ENCODE results near the gene RRP15. TPM values are rescaled to one million over a fixed set of nuclear protein-coding genes. Genes with fewer than 3 reads are reported as not detected.

Gene RRP15
- total RNA-seq (12.4 TPM), polyA plus RNA-seq (3.9 TPM)
- long read RNA-seq, donor 1, full-length matches to known transcripts = 2 of 2 reads
- long read RNA-seq, donor 1, partial matches to known transcripts = 0 of 2 reads
- long read RNA-seq, donor 1, other reads (novel, unspliced or antisense) = 0 of 2 reads
- long read RNA-seq, donor 2, full-length matches to known transcripts = 14 of 30 reads
- long read RNA-seq, donor 2, partial matches to known transcripts = 16 of 30 reads
- long read RNA-seq, donor 2, other reads (novel, unspliced or antisense) = 0 of 30 reads
- long read RNA-seq, donor 3, full-length matches to known transcripts = 6 of 20 reads
- long read RNA-seq, donor 3, partial matches to known transcripts = 14 of 20 reads
- long read RNA-seq, donor 3, other reads (novel, unspliced or antisense) = 0 of 20 reads
- long read RNA-seq, donor 4, full-length matches to known transcripts = 7 of 13 reads
- long read RNA-seq, donor 4, partial matches to known transcripts = 6 of 13 reads
- long read RNA-seq, donor 4, other reads (novel, unspliced or antisense) = 0 of 13 reads
- long read RNA-seq, donor 5, full-length matches to known transcripts = 20 of 35 reads
- long read RNA-seq, donor 5, partial matches to known transcripts = 15 of 35 reads
- long read RNA-seq, donor 5, other reads (novel, unspliced or antisense) = 0 of 35 reads
- long read RNA-seq, donor 6, full-length matches to known transcripts = 6 of 12 reads
- long read RNA-seq, donor 6, partial matches to known transcripts = 6 of 12 reads
- long read RNA-seq, donor 6, other reads (novel, unspliced or antisense) = 0 of 12 reads
- long read RNA-seq, donor 7, full-length matches to known transcripts = 12 of 12 reads
- long read RNA-seq, donor 7, partial matches to known transcripts = 0 of 12 reads
- long read RNA-seq, donor 7, other reads (novel, unspliced or antisense) = 0 of 12 reads
- long read RNA-seq, donor 8, full-length matches to known transcripts = 3 of 3 reads
- long read RNA-seq, donor 8, partial matches to known transcripts = 0 of 3 reads
- long read RNA-seq, donor 8, other reads (novel, unspliced or antisense) = 0 of 3 reads
- long read RNA-seq, donor 9, full-length matches to known transcripts = 3 of 3 reads
- long read RNA-seq, donor 9, partial matches to known transcripts = 0 of 3 reads
- long read RNA-seq, donor 9, other reads (novel, unspliced or antisense) = 0 of 3 reads
- long read RNA-seq, donor 10, full-length matches to known transcripts = 9 of 9 reads
- long read RNA-seq, donor 10, partial matches to known transcripts = 0 of 9 reads
- long read RNA-seq, donor 10, other reads (novel, unspliced or antisense) = 0 of 9 reads

- H3K4me1 ChIP-seq (ENCODE audit: control insufficient read depth in 2 of 2, insufficient read depth in 2 of 2, low read length in 2 of 2) = peaks cover 6 to 9% of the 10 kb centered on the region in 2 donors
- peak within 1 kb of the TSS; percentile 72 to 78 for H3K4me3 ChIP-seq (ENCODE audit: low read length in 2 of 2)
- H3K9me3 ChIP-seq (ENCODE audit: control insufficient read depth in 2 of 2, insufficient read depth in 1 of 2, low read length in 1 of 2) = no peaks in the 10 kb centered on the region
- DNase-seq (ENCODE audit: low read depth in 6 of 9, low spot score in 9 of 9) = peak; percentile 73 to 92 (median 84)
- no peaks in the 10 kb centered on the region for H3K27me3 ChIP-seq (ENCODE audit: control insufficient read depth in 2 of 2, insufficient read depth in 1 of 2, low read length in 1 of 2)
- peak within 1 kb of the TSS; percentile 72 to 84 for H3K27ac ChIP-seq (ENCODE audit: low read depth in 1 of 2, low read length in 1 of 2)
- no peaks in the 10 kb centered on the region for H3K36me3 ChIP-seq (ENCODE audit: control insufficient read depth in 2 of 2, insufficient read depth in 2 of 2, low read length in 1 of 2)
- WGBS = under 1% methylated on average over 45 of the region's 45 CpGs
Observed at GRCh38 chr1:218284917-218285635, at the start of gene RRP15. RRP15 (plus strand) TSS chr1:218285293; CDS start chr1:218285317, 24 bp downstream.

GRCh38 chr1:218242171-218242570 lies 42.9 kb upstream of the RRP15 start:
- WGBS = 87% methylated on average over 3 of the region's 3 CpGs
- Histone ChIP-seq H3K4me1 (ENCODE audit: control insufficient read depth in 2 of 2, insufficient read depth in 2 of 2, low read length in 2 of 2) (no peaks in the 10 kb centered on the region), H3K27ac (ENCODE audit: low read depth in 1 of 2, low read length in 1 of 2) (no peak overlapping the region), H3K27me3 (ENCODE audit: control insufficient read depth in 2 of 2, insufficient read depth in 1 of 2, low read length in 1 of 2) (no peaks in the 10 kb centered on the region), H3K4me3 (ENCODE audit: low read length in 2 of 2) (no peak overlapping the region), H3K36me3 (ENCODE audit: control insufficient read depth in 2 of 2, insufficient read depth in 2 of 2, low read length in 1 of 2) (no peaks in the 10 kb centered on the region), H3K9me3 (ENCODE audit: control insufficient read depth in 2 of 2, insufficient read depth in 1 of 2, low read length in 1 of 2) (no peaks in the 10 kb centered on the region)
- no peak for DNase-seq (ENCODE audit: low read depth in 6 of 9, low spot score in 9 of 9)

DNA sequence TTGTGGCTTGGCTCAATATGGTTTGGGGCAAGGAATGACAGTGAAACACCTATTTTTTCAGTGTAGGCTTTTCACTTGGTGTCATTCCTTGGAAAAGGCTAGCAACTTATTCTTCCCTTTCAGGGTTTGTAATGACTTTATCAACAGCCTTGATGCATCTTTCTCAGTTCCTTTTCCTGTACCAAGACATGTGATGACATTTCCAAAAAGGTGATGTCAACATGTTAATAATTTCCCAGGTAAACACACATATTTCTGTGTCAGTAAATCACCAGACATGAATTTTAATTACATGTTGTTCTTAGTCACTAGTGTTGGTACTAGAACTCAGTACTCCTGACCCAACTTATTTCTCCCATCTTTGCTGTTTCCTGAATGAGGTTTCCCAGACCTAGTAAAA lies 37.8 kb upstream of the RRP15 start:
- no peaks in the 10 kb centered on the region for H3K36me3 ChIP-seq (ENCODE audit: control insufficient read depth in 2 of 2, insufficient read depth in 2 of 2, low read length in 1 of 2)
- H3K27ac ChIP-seq (ENCODE audit: low read depth in 1 of 2, low read length in 1 of 2) = no peak overlapping the region
- no peaks in the 10 kb centered on the region for H3K27me3 ChIP-seq (ENCODE audit: control insufficient read depth in 2 of 2, insufficient read depth in 1 of 2, low read length in 1 of 2)
- no peaks in the 10 kb centered on the region for H3K9me3 ChIP-seq (ENCODE audit: control insufficient read depth in 2 of 2, insufficient read depth in 1 of 2, low read length in 1 of 2)
- H3K4me3 ChIP-seq (ENCODE audit: low read length in 2 of 2) = no peak overlapping the region
- no peaks in the 10 kb centered on the region for H3K4me1 ChIP-seq (ENCODE audit: control insufficient read depth in 2 of 2, insufficient read depth in 2 of 2, low read length in 2 of 2)
- DNase-seq (ENCODE audit: low read depth in 6 of 9, low spot score in 9 of 9) = no peak

DNA sequence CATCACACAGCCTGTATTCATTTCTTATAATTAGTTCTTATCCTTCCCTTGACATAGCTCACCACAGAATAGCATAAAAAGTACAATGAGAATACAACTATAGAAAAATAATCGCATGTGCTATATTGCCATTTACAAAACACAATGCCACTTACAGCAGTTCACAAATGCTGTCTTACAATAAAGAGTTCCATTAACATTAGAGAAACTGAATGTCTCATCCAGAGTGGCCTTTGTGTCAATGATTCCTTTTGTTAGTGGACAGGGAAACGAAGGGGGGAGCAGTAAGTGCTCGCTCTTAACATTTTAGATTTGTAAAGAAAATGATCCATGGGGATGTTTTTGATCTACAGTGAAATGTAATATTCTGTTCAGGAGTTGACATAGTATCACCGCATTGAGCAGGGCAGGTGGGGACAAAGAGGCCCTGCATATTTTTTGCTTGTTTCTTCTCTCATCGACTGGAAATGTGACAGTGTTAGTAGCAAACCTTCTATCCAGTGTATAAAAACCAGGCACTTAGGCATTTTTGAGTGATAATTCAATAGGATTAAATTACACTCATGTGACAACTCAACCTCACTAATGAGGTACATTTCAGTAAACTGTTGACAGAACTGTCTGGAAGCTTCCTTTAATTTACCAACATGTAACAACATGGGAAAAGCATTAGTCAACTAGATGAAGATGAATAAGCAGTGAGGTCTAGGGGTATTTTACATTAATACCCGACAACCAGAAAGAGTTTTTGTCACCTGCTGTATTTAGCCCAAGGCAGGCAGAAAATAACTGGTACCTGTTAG lies 35.6 kb upstream of the RRP15 start:
- Histone ChIP-seq H3K9me3 (ENCODE audit: control insufficient read depth in 2 of 2, insufficient read depth in 1 of 2, low read length in 1 of 2) (no peaks in the 10 kb centered on the region), H3K27me3 (ENCODE audit: control insufficient read depth in 2 of 2, insufficient read depth in 1 of 2, low read length in 1 of 2) (no peaks in the 10 kb centered on the region), H3K4me3 (ENCODE audit: low read length in 2 of 2) (no peak overlapping the region), H3K4me1 (ENCODE audit: control insufficient read depth in 2 of 2, insufficient read depth in 2 of 2, low read length in 2 of 2) (no peaks in the 10 kb centered on the region), H3K36me3 (ENCODE audit: control insufficient read depth in 2 of 2, insufficient read depth in 2 of 2, low read length in 1 of 2) (no peaks in the 10 kb centered on the region), H3K27ac (ENCODE audit: low read depth in 1 of 2, low read length in 1 of 2) (no peak overlapping the region)
- 77% methylated on average over 6 of the region's 6 CpGs for WGBS
- no peak for DNase-seq (ENCODE audit: low read depth in 6 of 9, low spot score in 9 of 9)

DNA sequence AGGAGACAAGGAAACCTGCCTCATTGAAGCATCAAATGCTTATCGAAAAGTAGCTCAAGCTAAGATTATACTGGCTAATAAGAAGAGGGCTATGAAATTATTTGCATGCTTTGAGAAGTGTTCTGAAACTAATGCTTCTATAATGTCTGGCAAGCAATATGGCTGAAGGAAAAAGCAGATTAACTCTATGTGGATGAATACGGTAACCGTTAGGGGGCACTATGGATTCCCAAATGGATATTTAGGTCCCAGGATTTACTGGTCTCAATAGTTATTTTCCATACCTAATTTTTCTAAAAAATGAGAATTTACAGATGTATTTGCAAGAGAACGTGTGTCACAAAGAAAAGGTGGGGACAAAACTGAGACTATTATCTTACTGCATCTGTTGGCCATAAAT lies 34.6 kb upstream of the RRP15 start:
- DNase-seq (ENCODE audit: low read depth in 6 of 9, low spot score in 9 of 9) = no peak
- H3K4me3 ChIP-seq (ENCODE audit: low read length in 2 of 2) = no peak overlapping the region
- no peaks in the 10 kb centered on the region for H3K9me3 ChIP-seq (ENCODE audit: control insufficient read depth in 2 of 2, insufficient read depth in 1 of 2, low read length in 1 of 2)
- H3K4me1 ChIP-seq (ENCODE audit: control insufficient read depth in 2 of 2, insufficient read depth in 2 of 2, low read length in 2 of 2) = no peaks in the 10 kb centered on the region
- H3K27me3 ChIP-seq (ENCODE audit: control insufficient read depth in 2 of 2, insufficient read depth in 1 of 2, low read length in 1 of 2) = no peaks in the 10 kb centered on the region
- no peak overlapping the region for H3K27ac ChIP-seq (ENCODE audit: low read depth in 1 of 2, low read length in 1 of 2)
- WGBS = 83% methylated on average over 4 of the region's 4 CpGs
- no peaks in the 10 kb centered on the region for H3K36me3 ChIP-seq (ENCODE audit: control insufficient read depth in 2 of 2, insufficient read depth in 2 of 2, low read length in 1 of 2)

GRCh38 chr1:218254296-218254946 lies 30.7 kb upstream of the RRP15 start:
- H3K4me3 ChIP-seq (ENCODE audit: low read length in 2 of 2) = no peak overlapping the region
- H3K4me1 ChIP-seq (ENCODE audit: control insufficient read depth in 2 of 2, insufficient read depth in 2 of 2, low read length in 2 of 2) = no peaks in the 10 kb centered on the region
- no peak overlapping the region for H3K27ac ChIP-seq (ENCODE audit: low read depth in 1 of 2, low read length in 1 of 2)
- WGBS = 65% methylated on average over 8 of the region's 8 CpGs
- H3K36me3 ChIP-seq (ENCODE audit: control insufficient read depth in 2 of 2, insufficient read depth in 2 of 2, low read length in 1 of 2) = no peaks in the 10 kb centered on the region
- DNase-seq (ENCODE audit: low read depth in 6 of 9, low spot score in 9 of 9) = no peak
- H3K9me3 ChIP-seq (ENCODE audit: control insufficient read depth in 2 of 2, insufficient read depth in 1 of 2, low read length in 1 of 2) = no peaks in the 10 kb centered on the region
- no peaks in the 10 kb centered on the region for H3K27me3 ChIP-seq (ENCODE audit: control insufficient read depth in 2 of 2, insufficient read depth in 1 of 2, low read length in 1 of 2)

GRCh38 chr1:218255090-218255489 lies 30.0 kb upstream of the RRP15 start:
- DNase-seq (ENCODE audit: low read depth in 6 of 9, low spot score in 9 of 9) = no peak
- H3K9me3 ChIP-seq (ENCODE audit: control insufficient read depth in 2 of 2, insufficient read depth in 1 of 2, low read length in 1 of 2) = no peaks in the 10 kb centered on the region
- no peak overlapping the region for H3K27ac ChIP-seq (ENCODE audit: low read depth in 1 of 2, low read length in 1 of 2)
- H3K4me1 ChIP-seq (ENCODE audit: control insufficient read depth in 2 of 2, insufficient read depth in 2 of 2, low read length in 2 of 2) = no peaks in the 10 kb centered on the region
- H3K36me3 ChIP-seq (ENCODE audit: control insufficient read depth in 2 of 2, insufficient read depth in 2 of 2, low read length in 1 of 2) = no peaks in the 10 kb centered on the region
- WGBS = 96% methylated on average over 2 of the region's 2 CpGs
- H3K4me3 ChIP-seq (ENCODE audit: low read length in 2 of 2) = no peak overlapping the region
- no peaks in the 10 kb centered on the region for H3K27me3 ChIP-seq (ENCODE audit: control insufficient read depth in 2 of 2, insufficient read depth in 1 of 2, low read length in 1 of 2)

All from thymus (tissue), 14 donors.